Calu3 (cell line): Measurements from ENCODE around the gene RELT. TPM values are rescaled to one million over a fixed set of nuclear protein-coding genes. Genes with fewer than 3 reads are reported as not detected.

Source experiments
- BruUV-seq: library from RNA; stranded (reverse); fragments of 400-500 nt; replicated peaks from 2 replicates; lab custom pipeline; 2021; lab: Mats Ljungman, UMichigan
- CTCF ChIA-PET: fragments of 300-600 bp; sonication (Branson Sonifier 250); formaldehyde crosslinking; loops from one replicate; lab custom pipeline; 2022; ENCODE audit warnings: antibody characterized with exemption; lab: Charles Lee
- DNase-seq: peaks from one replicate; pipeline ENCODE4 v3.0.0; 2022
- H3K27ac Mint-ChIP-seq: one replicate; pipeline ENCODE4 v1.8.0; 2022; ENCODE audit warnings: mixed read lengths; ENCODE audit not compliant: unreplicated experiment
- H3K27me3 Mint-ChIP-seq: one replicate; pipeline ENCODE4 v1.8.0; 2022; ENCODE audit warnings: mixed read lengths; ENCODE audit not compliant: unreplicated experiment
- H3K36me3 Mint-ChIP-seq: one replicate; pipeline ENCODE4 v1.8.0; 2022; ENCODE audit warnings: mild to moderate bottlenecking, moderate library complexity, mixed read lengths; ENCODE audit not compliant: insufficient read depth, unreplicated experiment
- H3K4me1 Mint-ChIP-seq: one replicate; pipeline ENCODE4 v1.8.0; 2022; ENCODE audit warnings: mild to moderate bottlenecking, low read depth, mixed read lengths; ENCODE audit not compliant: unreplicated experiment
- H3K4me3 Mint-ChIP-seq: one replicate; pipeline ENCODE4 v1.8.0; 2022; ENCODE audit warnings: mild to moderate bottlenecking, low read depth, moderate library complexity, mixed read lengths; ENCODE audit not compliant: unreplicated experiment
- H3K9me3 Mint-ChIP-seq: one replicate; pipeline ENCODE4 v1.8.0; 2022; ENCODE audit warnings: low read depth, mixed read lengths; ENCODE audit not compliant: unreplicated experiment
- intact Hi-C: fragments of 100-400 bp; cut with micrococcal nuclease; formaldehyde crosslinking; loops from one replicate; pipeline ENCODE4 v1.10.0; 2022; ENCODE audit not compliant: unreplicated experiment
- total RNA-seq: library from RNA; stranded (reverse); gene quantifications from 2 replicates; pipeline ENCODE4 v1.2.3, GENCODE V29; 2022
- TF ChIP-seq, protein P1 (sequence below): fragments of 200-600 bp; IDR thresholded peaks from one replicate; pipeline ENCODE4 v1.8.0; 2022; ENCODE audit warnings: antibody characterized with exemption; ENCODE audit not compliant: unreplicated experiment

Gene RELT
- total RNA-seq, 1 experiment from 2014 or later: 11.8 TPM

DNA sequence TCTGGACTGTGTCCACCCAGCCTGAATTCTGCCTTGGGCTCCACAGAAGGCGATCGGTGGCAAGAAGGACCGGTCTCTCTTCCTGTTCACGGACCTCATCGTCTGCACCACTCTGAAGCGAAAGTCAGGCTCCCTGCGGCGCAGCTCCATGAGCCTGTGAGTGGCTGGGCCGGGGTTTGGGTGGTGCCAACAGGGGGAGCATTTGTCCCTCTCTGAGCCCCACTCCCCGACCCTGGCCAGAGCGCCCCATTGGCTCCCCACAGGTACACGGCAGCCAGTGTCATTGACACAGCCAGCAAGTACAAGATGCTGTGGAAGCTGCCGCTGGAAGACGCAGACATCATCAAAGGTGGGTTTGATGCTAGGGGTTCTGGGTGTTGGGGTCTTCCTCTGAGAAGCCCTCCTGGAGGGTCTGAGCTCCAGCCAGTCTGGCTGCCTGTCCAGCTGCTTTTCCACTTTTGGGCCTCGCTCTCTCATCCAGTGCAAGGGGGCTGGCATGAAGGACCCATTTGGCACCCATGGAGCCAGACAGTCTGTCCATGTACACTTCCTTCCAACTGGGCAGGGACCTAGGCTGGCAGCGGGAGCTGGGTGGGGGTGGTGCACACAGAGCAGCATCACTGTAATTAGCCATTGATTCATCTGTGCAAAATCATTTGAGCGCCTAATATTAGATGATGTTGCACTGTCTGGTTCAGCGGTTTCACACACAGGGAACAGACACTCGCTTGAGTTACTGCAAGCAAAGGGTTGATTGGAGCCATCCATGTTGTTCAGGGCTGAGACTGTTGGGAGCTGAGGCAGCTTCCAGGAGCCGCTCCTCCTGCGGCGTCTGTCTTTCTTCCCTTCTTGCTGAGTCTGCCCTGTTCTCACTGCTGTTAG is 19.0 kb upstream of the RELT start:
- Mint-ChIP-seq H3K27ac (no peak overlapping the region), H3K36me3 (no peaks in the 10 kb centered on the region), H3K9me3 (no peaks in the 10 kb centered on the region), H3K4me3 (no peak overlapping the region), H3K27me3 (no peaks in the 10 kb centered on the region), H3K4me1 (no peaks in the 10 kb centered on the region)
- DNase-seq: no peak
- intact Hi-C loops: no loop called here
- no TSS peak for BruUV-seq
- TF ChIP-seq, protein P1, sequence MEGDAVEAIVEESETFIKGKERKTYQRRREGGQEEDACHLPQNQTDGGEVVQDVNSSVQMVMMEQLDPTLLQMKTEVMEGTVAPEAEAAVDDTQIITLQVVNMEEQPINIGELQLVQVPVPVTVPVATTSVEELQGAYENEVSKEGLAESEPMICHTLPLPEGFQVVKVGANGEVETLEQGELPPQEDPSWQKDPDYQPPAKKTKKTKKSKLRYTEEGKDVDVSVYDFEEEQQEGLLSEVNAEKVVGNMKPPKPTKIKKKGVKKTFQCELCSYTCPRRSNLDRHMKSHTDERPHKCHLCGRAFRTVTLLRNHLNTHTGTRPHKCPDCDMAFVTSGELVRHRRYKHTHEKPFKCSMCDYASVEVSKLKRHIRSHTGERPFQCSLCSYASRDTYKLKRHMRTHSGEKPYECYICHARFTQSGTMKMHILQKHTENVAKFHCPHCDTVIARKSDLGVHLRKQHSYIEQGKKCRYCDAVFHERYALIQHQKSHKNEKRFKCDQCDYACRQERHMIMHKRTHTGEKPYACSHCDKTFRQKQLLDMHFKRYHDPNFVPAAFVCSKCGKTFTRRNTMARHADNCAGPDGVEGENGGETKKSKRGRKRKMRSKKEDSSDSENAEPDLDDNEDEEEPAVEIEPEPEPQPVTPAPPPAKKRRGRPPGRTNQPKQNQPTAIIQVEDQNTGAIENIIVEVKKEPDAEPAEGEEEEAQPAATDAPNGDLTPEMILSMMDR: no peak
- CTCF ChIA-PET: interaction anchor here (1.1 kb wide), 1 partner anchor 17 kb away, joined by 3 read pairs; no protein-coding TSS in a partner anchor

DNA sequence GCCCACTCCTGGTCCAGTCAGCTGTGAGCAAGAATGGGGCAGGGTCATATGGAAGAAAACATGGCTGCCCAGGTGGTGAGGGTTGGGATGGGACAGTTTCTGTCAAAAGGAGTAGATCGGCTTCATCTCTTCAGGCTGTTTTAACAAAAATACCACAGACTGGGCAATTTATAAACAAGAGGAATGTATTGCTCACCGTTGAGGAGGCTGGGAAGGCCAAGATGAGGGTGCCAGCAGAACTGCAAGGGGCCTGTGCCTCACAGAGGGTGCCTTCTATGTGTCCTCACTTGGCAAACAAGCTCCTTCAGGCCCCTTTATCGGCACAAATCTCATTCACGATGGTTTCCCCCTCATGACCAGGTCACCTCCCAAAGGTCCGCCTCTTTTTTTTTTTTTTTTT is 18.1 kb upstream of the RELT start:
- intact Hi-C loops: no loop called here
- Mint-ChIP-seq H3K4me1 (no peaks in the 10 kb centered on the region), H3K27me3 (no peaks in the 10 kb centered on the region), H3K9me3 (no peaks in the 10 kb centered on the region), H3K36me3 (peaks cover 7% of the 10 kb centered on the region), H3K27ac (no peak overlapping the region), H3K4me3 (no peak overlapping the region)
- no peak for DNase-seq
- no TSS peak for BruUV-seq
- CTCF ChIA-PET: interaction anchor here (0.6 to 1.1 kb wide), 5 partner anchors 18 to 201 kb away, joined by 3 to 7 read pairs (median 3); no protein-coding TSS in a partner anchor
- TF ChIP-seq, protein P1: no peak

DNA sequence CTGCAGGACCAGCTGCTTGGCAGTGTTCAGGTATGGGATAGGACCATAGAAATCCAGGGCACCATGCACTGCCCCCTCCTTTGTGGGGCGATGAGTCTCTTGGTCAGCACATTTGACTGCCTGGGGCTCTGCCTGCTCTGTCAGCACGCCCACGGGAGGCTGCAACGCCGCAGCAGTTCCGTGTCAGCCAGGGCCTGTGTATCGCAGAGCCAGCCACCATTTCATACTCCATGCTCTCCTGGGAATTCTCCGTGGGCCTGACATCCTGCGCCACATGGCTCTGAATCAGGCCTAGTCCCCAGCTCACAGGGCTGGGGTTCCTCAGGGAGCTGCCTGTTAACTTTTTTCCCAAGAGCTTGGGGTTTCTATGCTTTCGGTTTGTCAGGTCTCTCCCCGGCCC is 16.9 kb upstream of the RELT start:
- no peaks in the 10 kb centered on the region for H3K9me3 Mint-ChIP-seq
- BruUV-seq: no TSS peak
- H3K4me1 Mint-ChIP-seq: no peaks in the 10 kb centered on the region
- DNase-seq: no peak
- CTCF ChIA-PET: interaction anchor here (1.6 to 2.2 kb wide), 2 partner anchors 8 to 52 kb away, joined by 9 to 14 read pairs; partner anchors contain the start of gene ARHGEF17
- no peak overlapping the region for H3K27ac Mint-ChIP-seq
- H3K27me3 Mint-ChIP-seq: no peaks in the 10 kb centered on the region
- intact Hi-C loops: no loop called here
- H3K36me3 Mint-ChIP-seq: peaks cover 10% of the 10 kb centered on the region
- TF ChIP-seq, protein P1: no peak
- H3K4me3 Mint-ChIP-seq: no peak overlapping the region

DNA sequence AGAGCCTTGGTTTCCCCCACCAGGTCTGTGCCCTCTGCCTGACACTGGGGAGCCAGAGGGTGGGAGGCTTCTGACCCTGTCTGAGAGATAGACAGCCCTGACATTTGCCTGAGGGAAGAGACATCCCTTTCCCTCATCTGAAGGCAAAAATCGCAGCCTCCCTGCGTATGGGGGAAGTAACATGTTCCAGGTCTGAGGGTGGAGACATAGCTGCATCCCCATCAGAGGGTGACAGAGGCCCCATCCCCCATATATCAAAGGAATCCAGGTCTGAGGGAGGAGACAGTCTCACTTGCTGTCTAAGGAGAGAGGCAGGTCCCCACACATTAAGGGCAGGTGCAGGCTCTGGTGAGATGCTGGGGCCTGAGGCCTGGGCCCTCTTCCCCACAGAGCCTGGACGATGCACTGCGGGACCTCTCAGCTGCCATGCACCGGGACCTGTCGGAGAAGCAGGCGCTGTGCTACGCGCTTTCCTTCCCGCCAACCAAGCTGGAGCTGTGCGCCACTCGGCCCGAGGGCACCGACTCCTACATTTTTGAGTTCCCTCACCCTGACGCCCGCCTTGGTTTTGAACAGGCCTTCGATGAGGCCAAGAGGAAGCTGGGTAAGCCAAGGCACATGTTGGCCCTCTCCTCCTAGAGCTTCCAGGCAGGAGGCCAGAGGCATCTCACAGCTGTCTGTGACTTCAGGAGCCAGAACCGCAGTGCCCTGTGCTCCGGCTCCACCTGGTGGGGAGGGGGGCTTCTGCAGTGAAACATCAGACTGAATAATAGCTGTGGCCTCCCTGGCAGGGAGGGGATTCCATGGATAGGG is 16.1 kb upstream of the RELT start:
- CTCF ChIA-PET: interaction anchor here (0.7 to 2.2 kb wide), 5 partner anchors 9 to 53 kb away, joined by 5 to 14 read pairs (median 8); partner anchors contain the start of gene ARHGEF17
- no peaks in the 10 kb centered on the region for H3K4me1 Mint-ChIP-seq
- no peak overlapping the region for H3K4me3 Mint-ChIP-seq
- no peak overlapping the region for H3K27ac Mint-ChIP-seq
- BruUV-seq: no TSS peak
- H3K36me3 Mint-ChIP-seq: peaks cover 10% of the 10 kb centered on the region
- peak; percentile 54 for DNase-seq
- no peaks in the 10 kb centered on the region for H3K9me3 Mint-ChIP-seq
- TF ChIP-seq, protein P1: peak; percentile 69
- H3K27me3 Mint-ChIP-seq: no peaks in the 10 kb centered on the region
- intact Hi-C loops: no loop called here
